ENCODE data around the gene MT4. TPM values are rescaled to one million over a fixed set of nuclear protein-coding genes. Genes with fewer than 3 reads are reported as not detected.
A peak's percentile ranks its signal among the peaks of the same experiment; 100 is the strongest.

Gene MT4
- total and polyA plus RNA-seq, 2 of the 4 experiments (the other 2 are of a cell fraction): not detected

DNA sequence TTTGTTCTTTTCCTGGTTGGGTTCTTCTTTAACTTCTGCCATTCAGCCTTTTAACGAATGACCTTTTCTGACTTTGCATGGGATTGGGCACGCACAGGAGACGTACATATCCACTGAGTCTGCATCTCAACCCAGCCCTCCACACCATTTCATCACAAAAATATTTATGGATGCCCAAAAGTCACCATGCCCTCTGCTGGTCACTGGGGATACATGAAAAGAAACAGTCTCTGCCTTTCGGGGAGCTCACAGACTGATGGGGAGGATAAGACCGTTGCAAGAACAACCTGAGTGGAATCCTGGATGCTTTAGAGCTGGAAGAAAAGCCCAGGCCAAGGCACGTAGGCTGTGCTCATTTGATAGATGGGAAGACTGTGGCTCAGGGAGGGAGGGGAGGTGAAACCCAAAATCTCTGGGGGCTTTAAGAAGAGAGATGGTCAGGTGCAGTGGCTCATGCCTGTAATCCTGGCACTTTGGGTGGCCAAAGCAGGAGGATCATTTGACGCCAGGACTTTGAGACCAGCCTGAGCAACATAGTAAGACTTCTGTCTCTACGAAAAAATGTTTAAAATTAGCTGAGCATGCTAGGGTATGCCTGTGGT lies 35.6 kb downstream of the MT4 start:
- in situ Hi-C loops (cut with MboI; ENCODE audit: low sequenced_read_pairs) (loop anchor here (5.0 kb wide), 1 partner anchor 88 kb away; no protein-coding TSS in a partner anchor), dilution Hi-C loops (cut with HindIII; ENCODE audit: low sequenced_read_pairs, unreplicated experiment) (no loop called here), intact Hi-C loops (cut with micrococcal nuclease) (loop anchor here (1.0 to 10.0 kb wide), 4 partner anchors 86 to 246 kb away; no protein-coding TSS in a partner anchor)
- Histone ChIP-seq H2AFZ (replicated peaks; ENCODE audit: low read length, poor library complexity) (peak overlapping the region; percentile 76), H3K23ac (ENCODE audit: low read depth, low read length) (no peak overlapping the region), H4K8ac (ENCODE audit: low read depth in 2 of 2, low read length in 2 of 2) (peak overlapping the region in 1 of 2 experiments; percentile 36; a peak in 1 of 4 replicates), H3K18ac (ENCODE audit: low read depth, low read length) (no peak overlapping the region), H2BK20ac (ENCODE audit: low read depth, low read length) (no peak overlapping the region), H3K56ac (ENCODE audit: extremely low read depth, insufficient read depth, low read length) (no peak overlapping the region), H3K4me2 (ENCODE audit: low read depth, low read length) (no peak overlapping the region), H3K9ac (ENCODE audit: low read depth, low read length) (no peak overlapping the region), H4K5ac (ENCODE audit: low read depth, low read length) (no peak overlapping the region), H3K27ac (ENCODE audit: insufficient read depth, low read length) (no peak overlapping the region), H3K9me1 (ENCODE audit: insufficient read depth, low read length) (peaks cover 10% of the 10 kb centered on the region), H3K14ac (replicated peaks; ENCODE audit: low read depth, low read length) (no peak overlapping the region), H3K36me3 (ENCODE audit: control insufficient read depth, insufficient read depth, low read length) (no peaks in the 10 kb centered on the region), H3K9me3 (ENCODE audit: control insufficient read depth, insufficient read depth, low read length) (no peaks in the 10 kb centered on the region), H2BK5ac (ENCODE audit: low read depth, low read length, poor library complexity, severe bottlenecking) (no peak overlapping the region), H2AK9ac (replicated peaks; ENCODE audit: low read depth, low read length, poor library complexity) (peak overlapping the region; percentile 52), H2BK15ac (ENCODE audit: low read depth, low read length) (0 out of 3 replicates have a peak overlapping the region, but pooled peaks have one; percentile 44), H3K27me3 (ENCODE audit: control insufficient read depth, insufficient read depth, low read length) (no peaks in the 10 kb centered on the region; the same call in 1 of the 2 replicates), H4K91ac (ENCODE audit: insufficient read depth, low read depth, low read length) (no peak overlapping the region), H3K4ac (ENCODE audit: low read depth, low read length) (peak overlapping the region; percentile 61; the same call in 1 of the 2 replicates), H3K79me1 (ENCODE audit: low read depth in 1 of 2, low read length in 2 of 2) (peaks cover 0 to 6% of the 10 kb centered on the region in 2 experiments; a peak in 1 of 4 replicates), H2AK5ac (ENCODE audit: low read depth, low read length) (peak overlapping the region; percentile 77), H3K4me3 (ENCODE audit: insufficient read depth, low read depth, low read length) (no peak overlapping the region), H2BK120ac (ENCODE audit: low read depth, low read length) (peak overlapping the region; percentile 42; the same call in 1 of the 2 replicates), H4K20me1 (ENCODE audit: insufficient read depth, low read length) (no peaks in the 10 kb centered on the region), H3K4me1 (ENCODE audit: control insufficient read depth, insufficient read depth, low read length) (no peaks in the 10 kb centered on the region)
- CTCF ChIA-PET: interaction anchor here (0.6 to 1.5 kb wide), 11 partner anchors 8 to 1129 kb away, joined by 3 to 9 read pairs (median 4); partner anchors contain the start of genes NUDT21 and OGFOD1
- no TSS peak for BruUV-seq (replicated peaks)
- POLR2A ChIA-PET (ENCODE audit: unreplicated experiment): interaction anchor here (0.6 kb wide), 1 partner anchor 124 kb away, joined by 3 read pairs; no protein-coding TSS in a partner anchor
- peak; percentile 66 for DNase-seq
- WGBS, 2 experiments (ENCODE audit: extremely low coverage in 2 of 2, insufficient read length in 1 of 2): 38% methylated on average over 8 of the region's 8 CpGs; no CpG with 5 or more reads in 1 of the 2 experiments
- ATAC-seq (ENCODE audit: low read depth): peak; percentile 93
- TF ChIP-seq CEBPB (IDR thresholded peaks at IDR 0.05; ENCODE audit: low read depth, low read length) (peak; percentile 33; the same call in 1 of the 2 replicates), MAZ (IDR thresholded peaks at IDR 0.05; ENCODE audit: borderline replicate concordance, low read depth, low read length) (no peak), NFE2L2 (IDR thresholded peaks at IDR 0.05; ENCODE audit: low read depth, low read length) (no peak), MXI1 (IDR thresholded peaks at IDR 0.05; ENCODE audit: borderline replicate concordance, low read depth, low read length) (no peak), RCOR1 (IDR thresholded peaks at IDR 0.05; ENCODE audit: insufficient replicate concordance, low read length) (no peak), CHD1 (IDR thresholded peaks at IDR 0.05; ENCODE audit: low read depth, low read length) (no peak), POLR2A (IDR thresholded peaks at IDR 0.05; ENCODE audit: low read depth, low read length) (no peak), RFX5 (IDR thresholded peaks at IDR 0.05; ENCODE audit: low read depth, low read length) (no peak), BHLHE40 (IDR thresholded peaks at IDR 0.05; ENCODE audit: low read depth, low read length) (no peak), SMC3 (IDR thresholded peaks at IDR 0.05; ENCODE audit: low read depth, low read length) (peak; percentile 78), FOS (IDR thresholded peaks at IDR 0.05; ENCODE audit: low read depth, low read length) (no peak)
- TF ChIP-seq, protein P1, sequence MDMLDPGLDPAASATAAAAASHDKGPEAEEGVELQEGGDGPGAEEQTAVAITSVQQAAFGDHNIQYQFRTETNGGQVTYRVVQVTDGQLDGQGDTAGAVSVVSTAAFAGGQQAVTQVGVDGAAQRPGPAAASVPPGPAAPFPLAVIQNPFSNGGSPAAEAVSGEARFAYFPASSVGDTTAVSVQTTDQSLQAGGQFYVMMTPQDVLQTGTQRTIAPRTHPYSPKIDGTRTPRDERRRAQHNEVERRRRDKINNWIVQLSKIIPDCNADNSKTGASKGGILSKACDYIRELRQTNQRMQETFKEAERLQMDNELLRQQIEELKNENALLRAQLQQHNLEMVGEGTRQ (IDR thresholded peaks at IDR 0.05; ENCODE audit: low read depth, low read length): no peak
- TF ChIP-seq, protein P2, sequence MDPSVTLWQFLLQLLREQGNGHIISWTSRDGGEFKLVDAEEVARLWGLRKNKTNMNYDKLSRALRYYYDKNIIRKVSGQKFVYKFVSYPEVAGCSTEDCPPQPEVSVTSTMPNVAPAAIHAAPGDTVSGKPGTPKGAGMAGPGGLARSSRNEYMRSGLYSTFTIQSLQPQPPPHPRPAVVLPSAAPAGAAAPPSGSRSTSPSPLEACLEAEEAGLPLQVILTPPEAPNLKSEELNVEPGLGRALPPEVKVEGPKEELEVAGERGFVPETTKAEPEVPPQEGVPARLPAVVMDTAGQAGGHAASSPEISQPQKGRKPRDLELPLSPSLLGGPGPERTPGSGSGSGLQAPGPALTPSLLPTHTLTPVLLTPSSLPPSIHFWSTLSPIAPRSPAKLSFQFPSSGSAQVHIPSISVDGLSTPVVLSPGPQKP (IDR thresholded peaks at IDR 0.05; ENCODE audit: borderline replicate concordance, low read depth, low read length): no peak
- TF ChIP-seq, protein P3, sequence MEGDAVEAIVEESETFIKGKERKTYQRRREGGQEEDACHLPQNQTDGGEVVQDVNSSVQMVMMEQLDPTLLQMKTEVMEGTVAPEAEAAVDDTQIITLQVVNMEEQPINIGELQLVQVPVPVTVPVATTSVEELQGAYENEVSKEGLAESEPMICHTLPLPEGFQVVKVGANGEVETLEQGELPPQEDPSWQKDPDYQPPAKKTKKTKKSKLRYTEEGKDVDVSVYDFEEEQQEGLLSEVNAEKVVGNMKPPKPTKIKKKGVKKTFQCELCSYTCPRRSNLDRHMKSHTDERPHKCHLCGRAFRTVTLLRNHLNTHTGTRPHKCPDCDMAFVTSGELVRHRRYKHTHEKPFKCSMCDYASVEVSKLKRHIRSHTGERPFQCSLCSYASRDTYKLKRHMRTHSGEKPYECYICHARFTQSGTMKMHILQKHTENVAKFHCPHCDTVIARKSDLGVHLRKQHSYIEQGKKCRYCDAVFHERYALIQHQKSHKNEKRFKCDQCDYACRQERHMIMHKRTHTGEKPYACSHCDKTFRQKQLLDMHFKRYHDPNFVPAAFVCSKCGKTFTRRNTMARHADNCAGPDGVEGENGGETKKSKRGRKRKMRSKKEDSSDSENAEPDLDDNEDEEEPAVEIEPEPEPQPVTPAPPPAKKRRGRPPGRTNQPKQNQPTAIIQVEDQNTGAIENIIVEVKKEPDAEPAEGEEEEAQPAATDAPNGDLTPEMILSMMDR (conservative IDR thresholded peaks at IDR 0.05; ENCODE audit: low read depth, low read length): peak; percentile 70

Data from IMR-90 (cell line).